ENCODE results near the gene MZB1.
A peak's percentile ranks its signal among the peaks of the same experiment; 100 is the strongest.
"Not testable (repeated sequence)": the region's sequence is repeated elsewhere in the genome, so short reads cannot be mapped to it uniquely, and the experiment has no call there.

MZB1 gene

GRCh38 chr5:139410121-139410992 lies 20.6 kb upstream of the MZB1 start:
- no peak for DNase-seq

GRCh38 chr5:139409116-139409515 lies 19.4 kb upstream of the MZB1 start:
- not testable (repeated sequence) for DNase-seq

DNA sequence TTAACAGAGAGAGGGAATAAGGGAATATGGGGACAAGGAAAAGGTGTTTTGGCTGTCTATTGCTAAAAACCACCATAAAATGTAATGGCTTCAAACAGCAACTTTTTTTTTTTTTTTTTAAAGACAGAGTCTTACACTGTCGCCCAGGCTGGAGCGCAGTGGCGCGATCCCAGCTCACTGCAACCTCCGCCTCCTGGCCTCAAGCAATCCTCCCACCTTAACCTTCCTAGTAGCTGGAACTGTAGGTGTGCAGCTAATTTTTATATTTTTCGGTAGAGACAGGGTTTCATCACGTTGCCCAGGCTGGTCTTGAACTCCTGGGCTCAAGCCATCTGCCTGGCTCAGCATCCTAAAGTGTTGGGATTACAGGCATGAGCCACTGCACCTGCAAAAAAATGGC lies 18.5 kb upstream of the MZB1 start:
- DNase-seq = no peak

GRCh38 chr5:139407517-139407916 lies 17.8 kb upstream of the MZB1 start:
- no peak for DNase-seq

GRCh38 chr5:139406963-139407362 lies 17.2 kb upstream of the MZB1 start:
- no peak for DNase-seq

GRCh38 chr5:139404484-139404840 lies 14.7 kb upstream of the MZB1 start:
- no peak for DNase-seq

DNA sequence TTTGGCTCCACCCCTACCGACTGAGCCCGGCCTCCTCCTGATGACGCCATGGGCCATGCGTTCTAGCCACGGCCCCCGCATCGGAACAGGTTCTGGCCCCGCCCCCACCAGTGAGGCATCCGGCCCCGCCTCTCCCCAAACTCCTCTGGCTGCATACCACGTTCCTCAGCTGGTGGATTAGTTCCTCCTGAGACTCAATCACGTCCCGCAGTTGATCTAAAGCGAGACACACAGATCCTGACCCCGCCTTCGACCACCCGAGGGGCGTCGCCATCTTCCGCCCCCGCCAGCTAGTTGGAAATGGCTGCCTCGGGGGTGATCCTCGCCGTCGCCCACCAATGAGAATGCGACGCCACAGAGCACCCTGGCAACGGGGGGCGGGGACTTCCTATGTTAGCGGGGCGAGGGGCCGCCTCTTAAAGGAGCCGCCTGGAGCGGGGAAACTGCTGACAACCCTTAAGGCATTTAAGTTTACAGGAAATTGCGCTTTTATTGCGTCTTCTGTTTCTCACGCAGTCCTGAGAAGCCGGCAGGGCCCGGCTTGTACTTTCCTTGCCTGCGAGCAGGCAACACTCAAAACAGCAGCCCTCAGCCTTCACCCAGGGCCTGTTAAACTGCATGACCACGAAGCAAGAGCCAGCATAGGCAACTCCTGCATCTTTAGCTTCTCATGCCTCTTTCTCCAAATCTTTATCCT lies 14.2 kb upstream of the MZB1 start, which contains the start of gene SPATA24:
TSS of gene SPATA24 (minus strand) at position 303 of the 697 bp plus-strand sequence. CDS start at position 274, 29 bp downstream.
- DNase-seq = peak; percentile 94 to 98

- DNase-seq = no peak
These were observed 13.7 kb upstream of the MZB1 start for GRCh38 chr5:139403418-139403786.

GRCh38 chr5:139402561-139403158 lies 12.9 kb upstream of the MZB1 start:
- DNase-seq = no peak

DNA sequence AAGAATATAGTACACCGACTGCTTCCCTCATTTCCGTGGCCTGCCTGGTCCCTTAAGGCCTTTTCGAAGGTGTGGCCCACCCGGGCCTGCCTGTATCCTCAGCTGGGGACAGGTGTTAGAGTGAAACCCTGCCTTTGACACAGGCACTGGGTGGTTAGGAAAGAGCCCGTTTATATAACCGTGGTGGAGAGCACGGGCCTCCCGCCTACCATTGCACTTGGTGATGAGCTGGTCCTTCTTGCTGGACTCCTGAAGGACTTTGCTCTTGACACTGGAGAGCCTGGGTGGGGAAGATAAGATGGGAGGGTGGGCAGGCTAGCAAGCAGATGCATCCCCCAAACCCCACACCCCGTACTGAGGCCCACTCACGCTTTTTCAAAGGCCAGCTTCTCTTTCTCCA lies 11.8 kb upstream of the MZB1 start:
- no peak for DNase-seq

DNA sequence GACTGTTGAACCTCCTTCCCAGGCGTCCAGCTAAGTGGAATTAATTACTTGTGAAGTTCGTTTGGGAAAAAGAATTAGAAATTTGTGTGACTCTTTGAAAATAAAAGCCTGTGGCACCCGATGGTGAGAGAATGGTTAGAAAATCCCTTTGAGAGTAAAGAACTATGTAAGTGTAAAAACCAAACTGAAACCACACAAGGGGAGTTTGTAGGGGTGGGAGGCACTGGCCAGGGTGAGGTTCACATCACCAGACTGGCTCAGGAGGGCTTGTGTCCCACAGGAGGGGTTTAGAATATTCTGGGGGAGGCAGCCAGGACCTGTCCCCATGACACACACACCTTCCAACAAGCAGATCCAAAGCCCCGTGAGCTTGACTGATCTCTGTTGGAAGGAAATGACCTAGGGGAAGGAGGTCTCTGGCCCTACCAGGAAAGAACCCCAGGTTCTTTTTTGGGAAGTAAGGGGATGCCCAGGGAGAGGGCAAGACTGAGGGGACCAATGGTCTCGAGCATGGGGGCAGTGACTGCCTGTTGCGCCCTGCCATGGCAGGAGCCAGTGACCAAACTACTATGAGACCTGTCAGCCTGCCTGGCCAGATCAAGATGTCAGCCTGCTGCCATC lies 9.9 kb upstream of the MZB1 start:
- no peak for DNase-seq

GRCh38 chr5:139397921-139398320 lies 8.2 kb upstream of the MZB1 start:
- DNase-seq = no peak

GRCh38 chr5:139396691-139397090 lies 7.0 kb upstream of the MZB1 start:
- no peak for DNase-seq

DNA sequence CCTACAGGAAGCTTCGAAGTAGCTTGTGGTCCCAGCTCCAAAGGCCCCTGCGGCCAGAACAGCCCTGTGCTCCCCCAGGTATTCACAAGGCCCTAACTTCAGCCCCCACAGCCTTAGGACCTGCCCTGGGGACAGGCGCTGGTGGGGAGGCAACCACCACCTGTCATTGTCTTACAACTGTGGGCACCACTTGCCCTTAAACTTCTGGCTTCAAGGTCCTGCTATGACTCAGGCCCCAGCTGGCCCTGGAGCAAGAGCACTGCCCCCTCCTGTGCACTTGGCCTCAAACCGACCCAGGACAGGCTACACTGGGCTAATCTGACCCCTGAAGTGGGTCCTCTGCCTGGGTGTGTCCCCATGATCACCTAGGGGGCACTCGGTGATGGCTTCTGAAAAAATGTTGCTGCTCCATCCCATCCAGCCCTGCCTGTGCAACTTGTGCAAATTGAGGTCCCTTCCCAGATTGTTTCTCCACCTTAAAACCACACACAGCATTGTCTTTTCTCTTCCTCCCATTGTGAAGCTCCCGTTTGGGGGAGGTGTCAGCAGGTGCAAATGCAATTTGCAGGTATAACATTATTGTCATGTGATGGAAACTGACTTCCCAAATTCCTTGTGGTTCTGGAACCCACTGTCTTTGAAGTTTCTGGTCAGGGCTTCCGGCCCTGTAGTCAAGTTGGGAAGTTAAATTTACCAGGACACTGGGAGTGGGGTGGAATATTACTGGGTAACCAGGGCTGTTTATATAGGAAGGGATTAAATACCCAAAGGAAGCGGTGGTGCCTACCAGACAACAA lies 6.3 kb upstream of the MZB1 start:
- DNase-seq = no peak

DNA sequence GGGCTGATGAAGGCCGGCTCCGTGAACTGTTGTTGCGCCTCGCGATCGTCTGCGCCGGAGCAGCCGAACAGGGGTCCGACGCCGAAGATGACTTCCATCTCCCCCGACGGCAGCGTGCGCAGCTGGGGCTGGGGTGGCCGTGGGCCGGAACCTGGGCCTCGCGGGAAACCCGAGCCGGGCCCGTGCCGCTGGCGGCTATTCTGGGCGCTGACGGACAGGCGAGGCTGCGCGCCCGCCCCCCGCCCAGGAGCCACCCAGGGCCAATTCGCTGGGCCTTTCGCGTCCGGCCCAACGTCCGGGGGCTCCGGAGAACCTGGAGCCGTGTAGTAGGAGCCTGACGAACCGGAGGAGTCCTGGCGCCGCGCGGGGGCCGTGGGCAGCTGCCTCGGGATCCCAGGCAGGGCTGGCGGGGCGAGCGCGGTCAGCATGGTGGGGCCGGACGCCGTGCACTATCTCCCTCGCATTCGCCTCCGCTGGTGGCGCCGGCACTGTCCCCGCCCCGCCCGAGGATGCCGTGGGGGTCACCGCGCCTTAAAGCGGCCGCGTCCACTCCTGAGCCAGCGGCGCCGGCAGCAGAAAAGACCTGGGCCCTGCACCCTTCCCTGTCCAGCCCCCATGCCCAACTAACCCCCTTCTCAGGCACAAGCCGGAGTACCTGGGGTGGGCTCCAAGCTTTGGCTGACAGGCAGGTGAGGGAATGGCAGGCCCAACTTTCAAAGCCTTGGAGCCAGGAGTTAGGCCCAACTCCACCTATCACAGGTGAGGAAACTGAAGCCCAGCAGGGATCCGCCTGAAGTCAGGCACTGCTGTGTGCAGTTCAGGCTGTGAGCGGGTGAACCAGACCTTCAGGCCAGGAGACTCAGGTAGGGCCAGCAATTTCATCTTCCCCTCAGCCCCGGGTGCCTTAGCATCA lies 5.2 kb upstream of the MZB1 start, which contains the start of gene PROB1:
TSS of gene PROB1 (minus strand) at position 451 of the 913 bp plus-strand sequence. CDS start at position 428, 23 bp downstream.
- DNase-seq = no peak

DNA sequence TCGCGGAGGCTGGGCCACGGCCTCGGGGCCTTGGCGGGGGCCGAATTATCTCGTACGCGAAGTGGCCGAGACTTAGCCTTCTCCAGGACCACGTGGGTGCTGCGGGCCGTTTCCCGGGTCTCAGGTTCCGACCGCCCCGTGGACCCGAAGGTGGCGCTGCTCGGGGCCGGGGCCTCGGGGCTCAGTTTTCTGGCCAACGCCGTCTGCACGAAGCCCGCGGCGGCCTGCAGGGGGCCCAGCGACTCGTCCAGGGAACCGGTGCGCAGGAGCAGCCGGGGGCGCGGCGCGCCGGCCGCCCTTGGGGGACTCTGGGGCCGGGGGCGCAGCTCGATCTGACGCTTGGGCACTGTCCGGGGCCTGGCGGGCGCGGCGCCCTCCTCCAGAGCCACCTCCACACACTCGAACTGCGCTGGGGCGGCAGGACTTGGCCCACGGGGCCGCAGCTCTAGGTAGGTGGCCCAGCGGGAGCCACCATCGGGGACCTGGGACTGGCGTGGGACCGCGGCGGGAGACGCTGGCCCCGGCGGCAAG lies 4.5 kb upstream of the MZB1 start:
- DNase-seq = no peak

GRCh38 chr5:139393497-139394122 lies 3.9 kb upstream of the MZB1 start:
- no peak for DNase-seq

DNA sequence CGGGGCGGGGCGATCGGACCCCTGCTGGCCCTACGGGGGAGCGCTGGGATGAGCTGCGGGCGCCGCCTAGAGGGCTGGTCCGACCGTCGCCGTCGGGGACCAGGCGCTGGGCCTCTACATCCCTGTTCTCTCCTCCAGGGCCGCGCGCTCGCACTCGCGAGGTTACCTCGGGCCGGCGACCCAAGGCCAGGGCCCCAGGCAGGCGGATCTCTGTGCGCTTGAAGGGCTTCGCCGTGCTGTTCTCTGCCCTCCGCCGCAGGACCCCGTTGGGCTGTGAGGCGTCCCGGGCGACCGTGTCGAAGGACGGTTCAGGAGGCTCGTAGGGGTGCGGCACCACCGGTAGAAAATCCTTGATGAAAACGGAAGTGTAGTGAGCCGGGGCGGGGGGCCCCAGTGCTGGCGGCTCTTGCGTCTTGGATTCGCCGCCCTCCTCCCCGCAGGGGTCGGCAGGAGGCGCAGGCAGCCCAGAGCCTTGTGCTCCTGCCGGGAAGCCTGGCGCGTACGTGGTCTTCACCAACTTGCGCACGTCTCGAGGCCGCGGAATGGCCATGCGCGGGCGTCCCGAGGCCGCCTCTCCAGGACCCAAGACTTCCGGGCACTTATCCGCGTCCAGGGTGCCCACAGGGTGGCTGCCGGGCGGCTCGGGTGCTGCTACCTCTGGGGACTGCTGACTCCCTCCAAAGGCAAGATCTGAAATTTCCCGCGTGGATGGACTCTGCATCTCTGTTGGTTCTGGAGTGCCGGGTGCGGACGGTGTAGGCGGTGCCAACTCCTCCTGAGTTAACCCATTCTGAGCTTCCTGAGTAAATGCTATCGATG lies 3.2 kb upstream of the MZB1 start:
- no peak for DNase-seq

GRCh38 chr5:139392324-139392677 lies 2.6 kb upstream of the MZB1 start:
- no peak for DNase-seq
